Measurements from ENCODE around the gene OCEL1. TPM values are rescaled to one million over a fixed set of nuclear protein-coding genes. Genes with fewer than 3 reads are reported as not detected.
"Not testable (repeated sequence)": the region's sequence is repeated elsewhere in the genome, so short reads cannot be mapped to it uniquely, and the experiment has no call there.

The OCEL1 gene
- total RNA-seq (2014; rRNA removed; shearing (Covaris generic)), result 2.6 and 8.7 TPM in 2 replicates

- DNase-seq (ENCODE audit: low spot score), result peak; percentile 94
Measured at GRCh38 chr19:17226002-17226933, at the start of gene OCEL1. Gene OCEL1, plus strand, starts transcription at chr19:17226226. Its CDS starts 22 bp downstream, at chr19:17226248.

- DNase-seq (ENCODE audit: low spot score), result no peak
Measured at GRCh38 chr19:17178291-17178690, 47.7 kb upstream of the OCEL1 start.

GRCh38 chr19:17180997-17181702, 44.9 kb upstream of the OCEL1 start:
- DNase-seq (ENCODE audit: low spot score), result no peak

GRCh38 chr19:17183271-17183761, 42.7 kb upstream of the OCEL1 start:
- DNase-seq (ENCODE audit: low spot score), result no peak

- DNase-seq (ENCODE audit: low spot score), result no peak
Measured at GRCh38 chr19:17183858-17184321, 42.1 kb upstream of the OCEL1 start.

GRCh38 chr19:17184371-17184841, 41.6 kb upstream of the OCEL1 start:
- no peak for DNase-seq (ENCODE audit: low spot score)

- DNase-seq (ENCODE audit: low spot score), result no peak
Measured at GRCh38 chr19:17185590-17185989, 40.4 kb upstream of the OCEL1 start.

GRCh38 chr19:17191736-17192135, 34.3 kb upstream of the OCEL1 start:
- DNase-seq (ENCODE audit: low spot score), result not testable (repeated sequence)

GRCh38 chr19:17192751-17193150, 33.3 kb upstream of the OCEL1 start:
- no peak for DNase-seq (ENCODE audit: low spot score)

GRCh38 chr19:17194608-17195007, 31.4 kb upstream of the OCEL1 start:
- DNase-seq (ENCODE audit: low spot score), result no peak

- no peak for DNase-seq (ENCODE audit: low spot score)
Measured at GRCh38 chr19:17195106-17195505, 30.9 kb upstream of the OCEL1 start.

- DNase-seq (ENCODE audit: low spot score), result no peak
Measured at GRCh38 chr19:17196610-17197009, 29.4 kb upstream of the OCEL1 start.

- DNase-seq (ENCODE audit: low spot score), result no peak
Measured at GRCh38 chr19:17197666-17198065, 28.4 kb upstream of the OCEL1 start.

GRCh38 chr19:17200408-17201079, 25.5 kb upstream of the OCEL1 start:
- no peak for DNase-seq (ENCODE audit: low spot score)

GRCh38 chr19:17202249-17202648, 23.8 kb upstream of the OCEL1 start:
- no peak for DNase-seq (ENCODE audit: low spot score)

GRCh38 chr19:17202713-17203112, 23.3 kb upstream of the OCEL1 start:
- no peak for DNase-seq (ENCODE audit: low spot score)

GRCh38 chr19:17205237-17206140, 20.5 kb upstream of the OCEL1 start:
- peak; percentile 67 for DNase-seq (ENCODE audit: low spot score)

GRCh38 chr19:17206736-17207581, 19.1 kb upstream of the OCEL1 start:
- no peak for DNase-seq (ENCODE audit: low spot score)
